HepG2 (cell line): Measurements from ENCODE around the gene RAC3. TPM values are rescaled to one million over a fixed set of nuclear protein-coding genes. Genes with fewer than 3 reads are reported as not detected.
A peak's percentile ranks its signal among the peaks of the same experiment; 100 is the strongest.

Experiments
- ATAC-seq: fragments of 200-7000 bp; cut with Tn5 transposase; 3 replicates; pipeline ENCODE4 v1.9.1; 2020; ENCODE audit warnings: mild to moderate bottlenecking, moderate library complexity
- BruUV-seq: library from RNA; stranded (reverse); fragments of 400-500 nt; replicated peaks from 2 replicates; lab custom pipeline; 2021; lab: Mats Ljungman, UMichigan
- CTCF ChIA-PET: fragments of 300-600 bp; formaldehyde crosslinking; extraction: SDS; loops from one replicate; lab custom pipeline; 2021; ENCODE audit warnings: low total read pairs, inconsistent platforms, low intra/inter-chr PET ratio; lab: Yijun Ruan, JAX
- POLR2A ChIA-PET: fragments of 350-600 bp; sonication (Branson Sonifier 250); formaldehyde crosslinking; loops from one replicate; lab custom pipeline; 2020; ENCODE audit warnings: antibody characterized with exemption, inconsistent platforms; lab: Yijun Ruan, JAX
- DNase-seq: peaks from one replicate; pipeline ENCODE4 v3.0.0-alpha.2; 2015; ENCODE audit warnings: low spot score
- FAIRE-seq: peaks from 3 replicates; lab custom pipeline; 2011; peaks lifted over from hg19 to GRCh38; lab: Jason Lieb, UNC
- H2AFZ ChIP-seq: one replicate; pipeline ENCODE4 v1.6.1; 2011; ENCODE audit warnings: low read length, inconsistent platforms
- H3K27ac ChIP-seq: fragments of 300-600 bp; 3 replicates; pipeline ENCODE4 v1.8.0; 2011; ENCODE audit warnings: mixed run types, mild to moderate bottlenecking, mixed read lengths, low read length, inconsistent platforms; ENCODE audit not compliant: insufficient read depth; ENCODE audit errors: extremely low read length
- H3K27me3 ChIP-seq, 2 experiments: fragments of 200-600 bp in 1 of 2; 2 replicates in 1 of 2; 3 replicates in 1 of 2; pipeline versions ENCODE4 v1.6.0 to v1.8.0; 2011; ENCODE audit warnings: low read length in 2 of 2, mild to moderate bottlenecking in 2 of 2, moderate library complexity in 2 of 2, inconsistent platforms in 1 of 2; ENCODE audit not compliant: insufficient read depth in 2 of 2, control insufficient read depth in 1 of 2
- H3K36me3 ChIP-seq, 2 experiments: fragments of 200-600 bp in 1 of 2; replicated peaks in 1 of 2; 2 replicates in 1 of 2; 3 replicates in 1 of 2; pipeline versions ENCODE4 v1.5.1 to v1.8.0; 2011; ENCODE audit warnings: low read length in 2 of 2, inconsistent platforms in 1 of 2; ENCODE audit not compliant: insufficient read depth in 2 of 2, control insufficient read depth in 1 of 2
- H3K4me1 ChIP-seq: 2 replicates; pipeline ENCODE4 v1.5.1; 2012; ENCODE audit warnings: low read length, inconsistent platforms; ENCODE audit not compliant: insufficient read depth
- H3K4me2 ChIP-seq: 2 replicates; pipeline ENCODE4 v1.6.0; 2011; ENCODE audit warnings: low read depth, low read length, inconsistent platforms
- H3K4me3 ChIP-seq, 3 experiments: fragments of 200-600 bp in 1 of 3; sonication (generic), shearing (Covaris generic) in 1 of 3; replicated peaks in 1 of 3; 2 replicates each; pipeline ENCODE4 v1.5.1; 2011 to 2016; ENCODE audit warnings: low read length in 3 of 3, inconsistent platforms in 2 of 3, low read depth in 2 of 3, mild to moderate bottlenecking in 2 of 3, control low read depth in 1 of 3, mixed read lengths in 1 of 3; ENCODE audit not compliant: insufficient read depth in 1 of 3
- H3K79me2 ChIP-seq: one replicate; pipeline ENCODE4 v1.6.1; 2011; ENCODE audit warnings: low read length, inconsistent platforms; ENCODE audit not compliant: insufficient read depth
- H3K9ac ChIP-seq: 2 replicates; pipeline ENCODE4 v1.6.0; 2011; ENCODE audit warnings: mild to moderate bottlenecking, low read depth, low read length, inconsistent platforms; ENCODE audit not compliant: insufficient read depth
- H3K9me3 ChIP-seq: 2 replicates; pipeline ENCODE4 v1.5.1; 2012; ENCODE audit warnings: mild to moderate bottlenecking, low read length
- H4K20me1 ChIP-seq: 2 replicates; pipeline ENCODE4 v1.6.0; 2011; ENCODE audit warnings: inconsistent platforms, mild to moderate bottlenecking, low read length, moderate library complexity; ENCODE audit not compliant: insufficient read depth
- BRCA1 ChIP-seq: sonication (generic); formaldehyde crosslinking; IDR thresholded peaks from 2 replicates; pipeline ENCODE4 v1.4.0; 2020; ENCODE audit warnings: missing genetic modification reagents
- ELF4 ChIP-seq: sonication (generic); formaldehyde crosslinking; IDR thresholded peaks from 2 replicates; pipeline ENCODE4 v1.5.0; 2020; ENCODE audit warnings: missing genetic modification reagents, mild to moderate bottlenecking, moderate library complexity, borderline replicate concordance
- EP300 ChIP-seq, 3 experiments: sonication (generic) in 1 of 3; formaldehyde crosslinking in 1 of 3; IDR thresholded peaks; 2 replicates each; pipeline versions ENCODE4 v1.5.1 to v1.6.1; 2011 to 2020; ENCODE audit warnings: low read depth in 2 of 3, low read length in 2 of 3, borderline replicate concordance in 1 of 3, improper control_type of control experiment in 1 of 3, mild to moderate bottlenecking in 1 of 3, missing genetic modification reagents in 1 of 3, moderate library complexity in 1 of 3
- GATA4 ChIP-seq: sonication (generic); IDR thresholded peaks from 2 replicates; pipeline ENCODE4 v1.6.1; 2016; ENCODE audit warnings: antibody characterized with exemption, low read depth, borderline replicate concordance
- HNRNPH1 ChIP-seq: fragments of 200-400 bp; formaldehyde crosslinking; optimal IDR thresholded peaks from 2 replicates; pipeline ENCODE3; 2017; ENCODE audit warnings: mild to moderate bottlenecking, low read depth, low read length
- LCORL ChIP-seq, 2 experiments: fragments of 450-650 bp in 1 of 2; sonication (generic) in 1 of 2; formaldehyde crosslinking in 1 of 2; IDR thresholded peaks; 2 replicates each; pipeline versions ENCODE4 v1.5.0 to v1.6.1; 2017 to 2020; ENCODE audit warnings: antibody characterized with exemption in 1 of 2, missing genetic modification reagents in 1 of 2
- MEF2D ChIP-seq: sonication (generic); formaldehyde crosslinking; IDR thresholded peaks from 2 replicates; pipeline ENCODE4 v1.5.1; 2020; ENCODE audit warnings: mild to moderate bottlenecking, missing genetic modification reagents
- MXI1 ChIP-seq: IDR thresholded peaks from 3 replicates; pipeline ENCODE4 v1.6.1; 2012; ENCODE audit warnings: low read depth, low read length, inconsistent platforms, borderline replicate concordance
- POLR2A ChIP-seq, 2 experiments: IDR thresholded peaks; 2 replicates each; pipeline ENCODE4 v1.6.1; 2011; ENCODE audit warnings: low read depth in 2 of 2, low read length in 2 of 2, mild to moderate bottlenecking in 1 of 2, moderate library complexity in 1 of 2; ENCODE audit not compliant: insufficient read depth in 1 of 2
- SRSF4 ChIP-seq: fragments of 200-400 bp; formaldehyde crosslinking; IDR thresholded peaks from one replicate; pipeline ENCODE4 v1.6.1; 2018; ENCODE audit warnings: mild to moderate bottlenecking, low read depth, low read length, moderate library complexity; ENCODE audit not compliant: poor library complexity, severe bottlenecking
- TEAD2 ChIP-seq: sonication (generic); formaldehyde crosslinking; IDR thresholded peaks from 2 replicates; pipeline ENCODE4 v1.9.0; 2021; ENCODE audit warnings: missing genetic modification reagents
- TP53 ChIP-seq: sonication (generic); formaldehyde crosslinking; conservative IDR thresholded peaks from 2 replicates; pipeline ENCODE4 v1.4.0; 2020; ENCODE audit warnings: missing genetic modification reagents
- ZNF235 ChIP-seq: sonication (generic); formaldehyde crosslinking; IDR thresholded peaks from 2 replicates; pipeline ENCODE4 v1.8.1; 2023; ENCODE audit warnings: mild to moderate bottlenecking, missing genetic modification reagents, borderline replicate concordance
- ZNF460 ChIP-seq: sonication (generic); formaldehyde crosslinking; IDR thresholded peaks from 2 replicates; pipeline ENCODE4 v1.5.1; 2020; ENCODE audit warnings: missing genetic modification reagents, mild to moderate bottlenecking, borderline replicate concordance
- ZNF557 ChIP-seq: sonication (generic); formaldehyde crosslinking; IDR thresholded peaks from 2 replicates; pipeline ENCODE4 v1.4.0; 2020; ENCODE audit warnings: missing genetic modification reagents
- ZNF577 ChIP-seq: sonication (generic); formaldehyde crosslinking; IDR thresholded peaks from 2 replicates; pipeline ENCODE4 v1.4.0; 2020; ENCODE audit warnings: mild to moderate bottlenecking, low read depth, missing genetic modification reagents, borderline replicate concordance
- ZNF589 ChIP-seq: sonication (generic); formaldehyde crosslinking; conservative IDR thresholded peaks from 2 replicates; pipeline ENCODE4 v1.8.0; 2022; ENCODE audit warnings: mild to moderate bottlenecking, moderate library complexity, missing genetic modification reagents
- ZNF616 ChIP-seq: sonication (generic); formaldehyde crosslinking; IDR thresholded peaks from 2 replicates; pipeline ENCODE4 v1.5.0; 2020; ENCODE audit warnings: low read depth, mild to moderate bottlenecking, missing genetic modification reagents
- ZNF619 ChIP-seq: sonication (generic); formaldehyde crosslinking; IDR thresholded peaks from 2 replicates; pipeline ENCODE4 v1.4.0; 2020; ENCODE audit warnings: mild to moderate bottlenecking, missing genetic modification reagents
- ZNF766 ChIP-seq: sonication (generic); formaldehyde crosslinking; IDR thresholded peaks from 2 replicates; pipeline ENCODE4 v1.5.0; 2020; ENCODE audit warnings: missing genetic modification reagents, borderline replicate concordance
- WGBS: methylation state at CpG from one replicate; pipeline ENCODE4 v1.1.6; 2017; ENCODE audit warnings: low lambda C conversion rate; 5-methylcytosine and 5-hydroxymethylcytosine counted together
- in situ Hi-C: cut with HindIII; loops from 2 replicates; pipeline ENCODE4 v1.10.0; 2017; ENCODE audit warnings: low pct_unique_long_range_greater_than_20kb; ENCODE audit not compliant: extremely low pct_ligation_motif_present
- intact Hi-C: fragments of 100-400 bp; cut with micrococcal nuclease; formaldehyde crosslinking; loops from one replicate; pipeline ENCODE4 v1.10.0; 2022; ENCODE audit not compliant: unreplicated experiment
- polyA plus RNA-seq, 8 experiments: library from polyadenylated mRNA; depleted of rRNA in 3 of 8; stranded (reverse) in 7 of 8; unstranded in 1 of 8; fragments of >200 nt; fragmentation: Illumina TruSeq in 4 of 8; extraction: Trizol in 4 of 8; gene quantifications; 2 replicates each; pipeline versions ENCODE4 v1.2.1 to v1.2.3, GENCODE V29; 2011 to 2016; ENCODE audit warnings: low read depth in 4 of 8, missing spikeins in 1 of 8, mixed read lengths in 1 of 8; ENCODE audit not compliant: insufficient read depth in 1 of 8
- total RNA-seq, 5 experiments: library from RNA; depleted of rRNA; stranded (reverse); fragments of >200 nt; fragmentation: Illumina TruSeq; extraction: Trizol; gene quantifications; 2 replicates each; pipeline ENCODE4 v1.2.3, GENCODE V29; 2016; ENCODE audit warnings: low read depth in 1 of 5
- TF ChIP-seq, protein P1 (sequence below): sonication (generic); formaldehyde crosslinking; IDR thresholded peaks from 2 replicates; pipeline ENCODE4 v1.4.0; 2020; ENCODE audit warnings: mild to moderate bottlenecking, missing genetic modification reagents

Gene RAC3
- total and polyA plus RNA-seq, 2 of the 13 experiments (the other 11 are each of a cell fraction or from before 2014, with no cell fraction given), result 10.5 to 21.3 TPM

DNA sequence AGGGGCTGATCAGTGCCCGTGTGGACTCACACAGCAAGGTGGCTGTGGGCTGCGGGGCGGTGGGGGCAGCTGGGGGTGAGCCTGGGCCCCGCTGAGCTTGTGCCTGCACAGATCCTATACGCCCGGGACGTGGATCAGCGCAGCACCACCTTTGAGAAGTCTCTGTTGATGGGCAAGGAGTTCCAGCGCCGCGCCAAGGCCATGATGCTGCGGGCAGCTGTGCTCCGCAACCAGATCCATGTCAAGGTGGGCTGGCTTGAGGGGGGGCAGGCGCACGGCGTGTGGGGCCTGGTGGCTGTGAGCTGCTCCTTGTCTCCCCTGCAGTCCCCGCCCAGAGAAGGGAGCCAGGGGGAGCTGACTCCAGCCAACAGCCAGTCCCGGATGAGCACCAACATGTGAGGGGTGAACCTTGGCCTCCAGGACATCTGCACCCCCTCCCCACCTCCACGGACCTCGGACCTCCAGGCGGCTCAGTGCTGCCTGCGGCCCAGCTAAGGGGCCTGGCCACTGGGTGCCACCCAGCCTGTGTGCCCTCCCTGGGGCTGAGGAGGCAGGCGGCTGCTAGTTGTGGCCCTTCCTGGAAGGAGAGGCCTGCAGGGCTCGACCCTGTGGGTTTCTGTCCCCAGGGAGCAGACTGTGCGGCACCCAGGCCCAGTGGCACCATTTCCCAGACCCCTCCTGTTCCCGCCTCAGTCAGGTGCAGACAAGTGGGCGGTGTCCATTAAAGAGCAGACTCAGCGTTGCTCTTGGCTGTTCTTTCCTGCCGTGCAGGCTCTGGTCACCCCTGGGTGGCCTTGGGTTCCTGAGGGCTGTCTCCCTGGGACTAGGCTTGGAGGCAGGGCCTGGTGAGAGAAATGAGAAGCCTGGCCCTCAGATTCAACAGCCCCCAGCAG, 25.5 kb downstream of the RAC3 start:
- Histone ChIP-seq H3K36me3 (peaks cover 42 to 61% of the 10 kb centered on the region in 2 experiments), H3K79me2 (peaks cover 18% of the 10 kb centered on the region), H3K9ac (peak overlapping the region; percentile 59), H3K4me1 (peaks cover 46% of the 10 kb centered on the region), H2AFZ (no peak overlapping the region), H3K4me3 (peak overlapping the region in 1 of 3 experiments; percentile 11; a peak in 1 of 6 replicates), H3K27me3 (no peaks in the 10 kb centered on the region; a peak in 1 of 5 replicates), H3K9me3 (no peaks in the 10 kb centered on the region), H4K20me1 (no peaks in the 10 kb centered on the region; the same call in 1 of the 2 replicates), H3K27ac (peak overlapping the region; percentile 91), H3K4me2 (peak overlapping the region; percentile 29)
- peak; percentile 80 for ATAC-seq
- WGBS, result 56% methylated on average over 18 of the region's 29 CpGs
- ChIA-PET CTCF (no interaction called here), POLR2A (interaction anchor here (0.7 to 3.1 kb wide), 15 partner anchors 8 to 260 kb away, joined by 3 to 28 read pairs (median 5); partner anchors contain the start of genes CD7, CENPX, DCXR and DUS1L)
- in situ Hi-C loops (no loop called here), intact Hi-C loops (no loop called here)
- peak; percentile 79 for DNase-seq
- BruUV-seq, result no TSS peak
- peak; percentile 83 for FAIRE-seq
- TF ChIP-seq MEF2D (CRISPR knock-in tag) (peak; percentile 85), ZNF557 (CRISPR knock-in tag) (no peak), ZNF589 (CRISPR knock-in tag) (peak; percentile 79), ZNF619 (peak; percentile 48; the same call in 1 of the 2 replicates), ZNF766 (CRISPR knock-in tag) (no peak; the same call in 1 of the 2 replicates), SRSF4 (peak; percentile 51), ZNF616 (CRISPR knock-in tag) (no peak; the same call in 1 of the 2 replicates), ELF4 (no peak), POLR2A (IDR thresholded peaks at IDR 0.05; ENCODE audit: insufficient read depth in 1 of 2, low read depth in 2 of 2, low read length in 2 of 2) (no peak), TP53 (CRISPR knock-in tag) (no peak), EP300 (IDR thresholded peaks at IDR 0.05; ENCODE audit: low read depth in 2 of 2, low read length in 2 of 2) (peak in 1 of 2 experiments; percentile 14; a peak in 1 of 4 replicates), EP300 (CRISPR knock-in tag; IDR thresholded peaks at IDR 0.05; ENCODE audit: borderline replicate concordance) (no peak), GATA4 (no peak), LCORL (IDR thresholded peaks at IDR 0.05) (no peak), LCORL (CRISPR knock-in tag; IDR thresholded peaks at IDR 0.05) (peak; percentile 92), ZNF577 (no peak), TEAD2 (CRISPR knock-in tag) (no peak), MXI1 (peak; percentile 82; the same call in 1 of the 3 replicates), BRCA1 (CRISPR knock-in tag) (no peak), HNRNPH1 (no peak), ZNF235 (CRISPR knock-in tag) (0 out of 2 replicates have a peak, but pooled peaks have one; percentile 41), ZNF460 (no peak; the same call in 1 of the 2 replicates)
- TF ChIP-seq, protein P1, sequence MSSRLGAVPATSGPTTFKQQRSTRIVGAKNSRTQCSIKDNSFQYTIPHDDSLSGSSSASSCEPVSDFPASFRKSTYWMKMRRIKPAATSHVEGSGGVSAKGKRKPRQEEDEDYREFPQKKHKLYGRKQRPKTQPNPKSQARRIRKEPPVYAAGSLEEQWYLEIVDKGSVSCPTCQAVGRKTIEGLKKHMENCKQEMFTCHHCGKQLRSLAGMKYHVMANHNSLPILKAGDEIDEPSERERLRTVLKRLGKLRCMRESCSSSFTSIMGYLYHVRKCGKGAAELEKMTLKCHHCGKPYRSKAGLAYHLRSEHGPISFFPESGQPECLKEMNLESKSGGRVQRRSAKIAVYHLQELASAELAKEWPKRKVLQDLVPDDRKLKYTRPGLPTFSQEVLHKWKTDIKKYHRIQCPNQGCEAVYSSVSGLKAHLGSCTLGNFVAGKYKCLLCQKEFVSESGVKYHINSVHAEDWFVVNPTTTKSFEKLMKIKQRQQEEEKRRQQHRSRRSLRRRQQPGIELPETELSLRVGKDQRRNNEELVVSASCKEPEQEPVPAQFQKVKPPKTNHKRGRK (CRISPR knock-in tag), result no peak
